T-helper 1 cell treated with Interleukin-12 subunit alpha and Interleukin-12 subunit beta and Interleukin-4 antibody, amounts not matched to agents 30 μg/mL and 1 μg/mL, for 36 hours (primary cell): ENCODE data around the gene CZIB.
"Not testable (repeated sequence)": the region's sequence is repeated elsewhere in the genome, so short reads cannot be mapped to it uniquely, and the experiment has no call there.

Experiments
- H3K27ac Mint-ChIP-seq: one replicate; pipeline ENCODE4 v1.8.0; 2021; ENCODE audit warnings: mild to moderate bottlenecking, mixed read lengths
- H3K27me3 Mint-ChIP-seq: one replicate; pipeline ENCODE4 v1.8.0; 2021; ENCODE audit warnings: low read depth, mixed read lengths
- H3K36me3 Mint-ChIP-seq: one replicate; pipeline ENCODE4 v1.8.0; 2021; ENCODE audit warnings: low read depth, mixed read lengths
- H3K4me1 Mint-ChIP-seq: one replicate; pipeline ENCODE4 v1.8.0; 2021; ENCODE audit warnings: low read depth, mixed read lengths
- H3K4me3 Mint-ChIP-seq: one replicate; pipeline ENCODE4 v1.8.0; 2021; ENCODE audit warnings: mild to moderate bottlenecking, moderate library complexity, mixed read lengths
- H3K9me3 Mint-ChIP-seq: one replicate; pipeline ENCODE4 v1.8.0; 2021; ENCODE audit warnings: mixed read lengths

Gene CZIB

DNA sequence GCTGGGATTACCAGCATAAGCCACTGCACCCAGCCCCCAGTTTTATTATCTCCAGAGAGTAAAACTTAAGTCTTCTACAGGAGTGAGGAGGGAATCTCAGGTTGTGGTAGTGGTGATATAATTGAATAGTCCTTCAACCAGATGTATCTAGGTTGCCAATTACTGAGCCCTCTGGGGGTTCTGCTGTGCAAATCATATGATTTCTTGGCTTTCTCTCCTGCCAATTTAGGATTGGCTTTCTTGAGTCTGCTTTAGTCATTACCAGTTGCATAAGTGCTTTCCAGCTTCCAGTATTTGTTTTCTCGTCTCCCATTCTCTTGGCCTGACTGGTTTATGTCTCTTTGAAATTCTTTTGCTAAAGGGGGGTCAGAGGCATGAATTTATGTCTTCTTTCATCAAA, 12.7 kb downstream of the CZIB start:
- Mint-ChIP-seq H3K4me1 (peaks cover 2% of the 10 kb centered on the region), H3K27me3 (no peaks in the 10 kb centered on the region), H3K9me3 (peaks cover 29% of the 10 kb centered on the region), H3K27ac (no peak overlapping the region), H3K4me3 (no peak overlapping the region), H3K36me3 (peaks cover 68% of the 10 kb centered on the region)

DNA sequence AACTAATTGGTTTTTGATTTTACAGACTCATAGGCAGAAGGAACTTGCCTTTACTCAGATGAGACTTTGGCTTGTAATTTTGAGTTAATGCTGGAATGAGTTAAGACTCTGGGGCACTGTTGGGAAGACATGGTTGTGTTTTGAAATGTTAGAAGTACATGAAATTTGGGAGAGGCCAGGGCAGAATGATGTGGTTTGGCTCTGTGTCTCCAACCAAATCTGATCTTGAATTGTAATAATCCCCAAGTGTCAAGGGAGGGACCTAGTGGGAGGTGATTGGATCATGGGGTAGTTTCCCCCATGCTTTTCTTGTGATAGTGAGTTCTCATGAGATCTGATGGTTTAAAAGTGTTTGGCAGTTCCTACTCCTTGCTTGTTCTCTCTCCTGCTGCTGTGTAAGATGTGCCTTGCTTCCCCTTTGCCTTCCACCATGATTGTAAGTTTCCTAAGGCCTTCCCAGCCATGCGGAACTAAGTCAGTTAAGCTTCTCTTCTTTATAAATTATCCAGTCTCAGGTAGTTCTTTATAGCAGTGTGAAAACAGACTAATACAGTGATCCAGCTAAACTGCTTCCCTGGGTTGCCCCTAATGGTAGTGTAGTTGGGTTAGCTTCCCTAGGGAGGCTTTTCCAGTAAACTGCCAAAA, 13.6 kb downstream of the CZIB start:
- H3K36me3 Mint-ChIP-seq: peaks cover 68% of the 10 kb centered on the region
- peaks cover 29% of the 10 kb centered on the region for H3K9me3 Mint-ChIP-seq
- no peaks in the 10 kb centered on the region for H3K27me3 Mint-ChIP-seq
- no peak overlapping the region for H3K27ac Mint-ChIP-seq
- no peaks in the 10 kb centered on the region for H3K4me1 Mint-ChIP-seq
- no peak overlapping the region for H3K4me3 Mint-ChIP-seq

DNA sequence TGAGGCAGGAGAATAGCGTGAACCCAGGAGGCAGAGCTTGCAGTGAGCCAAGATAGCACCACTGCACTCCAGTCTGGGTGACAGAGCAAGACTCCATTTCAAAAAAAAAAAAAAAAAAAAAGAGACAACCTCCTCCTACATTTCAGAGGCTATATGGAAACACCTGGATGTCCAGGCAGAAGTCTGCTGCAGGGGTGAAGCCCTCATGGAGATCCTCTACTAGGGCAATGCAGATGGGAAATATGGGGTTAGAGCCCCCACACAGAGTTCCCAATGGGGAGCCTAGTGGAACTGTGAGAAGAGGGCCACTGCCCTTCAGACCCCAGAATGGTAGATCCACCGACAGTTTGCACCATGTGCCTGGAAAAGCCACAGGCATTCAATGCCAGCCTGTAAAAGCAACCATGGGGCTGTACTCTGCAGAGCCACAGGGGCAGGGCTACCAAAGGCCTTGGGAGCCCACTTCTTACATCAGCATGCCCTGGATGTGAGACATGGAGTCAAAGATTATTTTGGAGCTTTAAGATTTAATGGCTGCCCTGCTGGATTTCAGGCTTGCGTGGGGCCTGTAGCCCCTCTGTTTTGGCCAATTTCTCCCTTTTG, 14.2 kb downstream of the CZIB start:
- H3K36me3 Mint-ChIP-seq: peaks cover 66% of the 10 kb centered on the region
- not testable (repeated sequence) for H3K4me1 Mint-ChIP-seq, H3K27ac Mint-ChIP-seq, H3K4me3 Mint-ChIP-seq, H3K27me3 Mint-ChIP-seq
- H3K9me3 Mint-ChIP-seq: peaks cover 29% of the 10 kb centered on the region

DNA sequence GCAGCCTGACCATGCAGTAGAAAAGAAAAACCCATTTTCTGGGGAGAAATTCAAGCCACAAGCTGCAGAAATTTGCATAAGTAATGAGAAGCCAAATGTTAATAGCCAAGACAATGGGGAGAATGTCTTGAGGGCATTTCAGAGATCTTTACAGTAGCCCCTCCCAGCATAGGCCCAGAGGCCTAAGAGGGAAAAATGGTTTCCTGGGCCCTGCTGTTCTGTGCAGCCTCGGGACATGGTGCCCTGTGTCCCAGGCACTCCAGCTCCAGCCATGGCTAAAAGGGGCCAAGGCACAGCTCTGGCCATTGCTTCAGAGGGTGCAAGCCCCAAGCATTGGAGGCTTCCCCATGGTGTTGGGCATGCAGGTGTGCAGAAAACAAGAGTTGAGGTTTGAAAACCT, 14.9 kb downstream of the CZIB start:
- H3K27ac Mint-ChIP-seq, H3K4me3 Mint-ChIP-seq, H3K27me3 Mint-ChIP-seq, H3K4me1 Mint-ChIP-seq: not testable (repeated sequence)
- H3K9me3 Mint-ChIP-seq: peaks cover 29% of the 10 kb centered on the region
- peaks cover 68% of the 10 kb centered on the region for H3K36me3 Mint-ChIP-seq

- Mint-ChIP-seq H3K4me1 (peaks cover under 1% of the 10 kb centered on the region), H3K27ac (no peak overlapping the region), H3K9me3 (peaks cover 29% of the 10 kb centered on the region), H3K4me3 (no peak overlapping the region), H3K36me3 (peaks cover 57% of the 10 kb centered on the region), H3K27me3 (no peaks in the 10 kb centered on the region)
Measured at GRCh38 chr1:53203466-53203865, 17.0 kb downstream of the CZIB start.

- Mint-ChIP-seq H3K27ac (peak overlapping the region; percentile 96), H3K4me3 (peak overlapping the region; percentile 87), H3K4me1 (peaks cover 24% of the 10 kb centered on the region), H3K27me3 (no peaks in the 10 kb centered on the region), H3K9me3 (no peaks in the 10 kb centered on the region), H3K36me3 (peaks cover 26% of the 10 kb centered on the region)
Measured at GRCh38 chr1:53198241-53198651, 22.2 kb downstream of the CZIB start.

- H3K9me3 Mint-ChIP-seq: no peaks in the 10 kb centered on the region
- H3K27ac Mint-ChIP-seq: peak overlapping the region; percentile 96
- H3K36me3 Mint-ChIP-seq: peaks cover 19% of the 10 kb centered on the region
- peak overlapping the region; percentile 87 for H3K4me3 Mint-ChIP-seq
- H3K27me3 Mint-ChIP-seq: no peaks in the 10 kb centered on the region
- peaks cover 24% of the 10 kb centered on the region for H3K4me1 Mint-ChIP-seq
Measured at GRCh38 chr1:53197291-53198200, 22.9 kb downstream of the CZIB start.

DNA sequence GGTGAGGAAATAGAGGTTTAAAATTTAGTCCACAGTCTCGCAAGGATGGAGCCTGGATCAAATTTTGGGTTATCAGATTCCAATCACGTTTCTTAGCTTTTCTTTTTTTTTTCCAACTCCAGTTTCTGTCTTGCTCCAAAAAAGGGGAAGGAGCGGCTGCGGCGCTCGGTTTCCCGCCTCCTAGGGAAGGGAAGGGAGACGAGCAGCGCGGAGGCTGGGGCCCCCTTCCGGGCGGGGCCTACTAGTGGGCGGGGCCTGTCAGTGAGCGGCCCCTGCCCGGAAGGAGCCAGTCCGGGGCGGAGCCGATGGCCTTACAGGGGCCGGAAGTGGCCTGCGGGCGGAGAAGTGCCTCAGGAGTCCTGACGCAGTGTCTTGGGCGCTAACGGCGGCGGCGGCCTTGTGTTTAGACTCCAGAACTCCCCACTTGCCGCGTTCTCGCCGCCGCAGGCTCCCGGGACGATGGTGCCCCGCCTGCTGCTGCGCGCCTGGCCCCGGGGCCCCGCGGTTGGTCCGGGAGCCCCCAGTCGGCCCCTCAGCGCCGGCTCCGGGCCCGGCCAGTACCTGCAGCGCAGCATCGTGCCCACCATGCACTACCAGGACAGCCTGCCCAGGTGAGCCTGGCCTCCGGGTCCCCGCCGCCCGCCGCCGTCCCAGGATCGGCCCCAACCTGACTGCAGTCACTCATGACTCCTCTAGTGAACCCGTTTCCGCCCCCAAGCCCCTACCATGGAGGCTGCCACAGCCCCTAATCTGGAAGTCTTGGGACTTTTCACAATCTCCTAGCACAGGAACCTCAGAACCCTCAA, 23.7 kb downstream of the CZIB start, which contains the start of gene CPT2:
CPT2 (plus strand) TSS at position 340 of the 806 bp plus-strand sequence; CDS start at position 460, 120 bp downstream.
- Mint-ChIP-seq H3K9me3 (no peaks in the 10 kb centered on the region), H3K36me3 (peaks cover 16% of the 10 kb centered on the region), H3K27me3 (no peaks in the 10 kb centered on the region), H3K4me1 (peaks cover 24% of the 10 kb centered on the region), H3K4me3 (peak within 1 kb of the TSS; percentile 90), H3K27ac (peak within 1 kb of the TSS; percentile 96)

- Mint-ChIP-seq H3K4me1 (peaks cover 24% of the 10 kb centered on the region), H3K27ac (peak overlapping the region; percentile 92), H3K27me3 (no peaks in the 10 kb centered on the region), H3K9me3 (no peaks in the 10 kb centered on the region), H3K4me3 (peak overlapping the region; percentile 90), H3K36me3 (peaks cover 16% of the 10 kb centered on the region)
Measured at GRCh38 chr1:53196017-53196484, 24.4 kb downstream of the CZIB start.

GRCh38 chr1:53195246-53196016, 25.0 kb downstream of the CZIB start:
- peaks cover 24% of the 10 kb centered on the region for H3K4me1 Mint-ChIP-seq
- peaks cover 14% of the 10 kb centered on the region for H3K36me3 Mint-ChIP-seq
- no peaks in the 10 kb centered on the region for H3K27me3 Mint-ChIP-seq
- no peak overlapping the region for H3K27ac Mint-ChIP-seq
- H3K4me3 Mint-ChIP-seq: no peak overlapping the region
- H3K9me3 Mint-ChIP-seq: no peaks in the 10 kb centered on the region

- peaks cover 10% of the 10 kb centered on the region for H3K27me3 Mint-ChIP-seq
- H3K27ac Mint-ChIP-seq: no peak overlapping the region
- H3K9me3 Mint-ChIP-seq: no peaks in the 10 kb centered on the region
- no peaks in the 10 kb centered on the region for H3K4me1 Mint-ChIP-seq
- no peak overlapping the region for H3K4me3 Mint-ChIP-seq
- H3K36me3 Mint-ChIP-seq: no peaks in the 10 kb centered on the region
Measured at GRCh38 chr1:53190210-53190611, 30.2 kb downstream of the CZIB start.

DNA sequence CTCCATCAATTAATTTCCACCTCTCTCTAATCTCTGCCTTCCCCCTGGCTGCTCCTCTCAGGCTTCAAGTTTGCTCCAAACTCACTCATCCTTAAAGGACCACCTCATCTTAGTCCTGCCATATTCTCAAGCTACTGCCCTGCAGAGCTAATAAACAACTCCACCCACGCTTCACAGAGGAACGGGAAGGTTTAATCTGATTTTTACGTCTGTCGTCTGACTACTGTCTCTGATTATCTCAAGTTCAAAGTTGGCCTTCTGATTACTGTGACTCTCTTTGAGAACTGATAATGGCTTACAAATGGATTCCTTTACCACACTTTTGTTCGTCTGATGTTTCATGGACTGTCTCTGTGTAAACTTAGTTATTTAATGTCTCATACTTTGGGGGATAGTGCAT, 31.4 kb downstream of the CZIB start:
- H3K9me3 Mint-ChIP-seq: no peaks in the 10 kb centered on the region
- no peaks in the 10 kb centered on the region for H3K36me3 Mint-ChIP-seq
- H3K27ac Mint-ChIP-seq: no peak overlapping the region
- H3K4me1 Mint-ChIP-seq: no peaks in the 10 kb centered on the region
- H3K4me3 Mint-ChIP-seq: no peak overlapping the region
- peaks cover 10% of the 10 kb centered on the region for H3K27me3 Mint-ChIP-seq

GRCh38 chr1:53188099-53188498, 32.3 kb downstream of the CZIB start:
- no peaks in the 10 kb centered on the region for H3K9me3 Mint-ChIP-seq
- H3K27ac Mint-ChIP-seq: no peak overlapping the region
- H3K4me3 Mint-ChIP-seq: no peak overlapping the region
- H3K36me3 Mint-ChIP-seq: no peaks in the 10 kb centered on the region
- no peaks in the 10 kb centered on the region for H3K4me1 Mint-ChIP-seq
- H3K27me3 Mint-ChIP-seq: peaks cover 10% of the 10 kb centered on the region
